Keratinocyte (primary cell): ENCODE data around the gene UBASH3B. TPM values are rescaled to one million over a fixed set of nuclear protein-coding genes. Genes with fewer than 3 reads are reported as not detected.

Experiments used
- DNase-seq: peaks from one replicate; pipeline ENCODE4 v3.0.0-alpha.2; 2011; ENCODE audit warnings: low read depth, missing footprints, low spot score
- FAIRE-seq: peaks from 2 replicates; lab custom pipeline; 2011; peaks lifted over from hg19 to GRCh38; lab: Jason Lieb, UNC
- H2AFZ ChIP-seq: 2 replicates; pipeline ENCODE4 v1.6.0; 2012; ENCODE audit warnings: low read length, control low read depth, inconsistent platforms; ENCODE audit not compliant: control insufficient read depth
- H3K27ac ChIP-seq: 2 replicates; pipeline ENCODE4 v1.5.1; 2011; ENCODE audit warnings: low read length; ENCODE audit not compliant: control insufficient read depth, insufficient read depth
- H3K27me3 ChIP-seq: 3 replicates; pipeline ENCODE4 v1.6.0; 2011; ENCODE audit warnings: low read length; ENCODE audit not compliant: control insufficient read depth, insufficient read depth; ENCODE audit errors: extremely low read depth
- H3K36me3 ChIP-seq, 2 experiments: 2 replicates in 1 of 2; 3 replicates in 1 of 2; pipeline ENCODE4 v1.5.1; 2011; ENCODE audit warnings: low read length in 2 of 2, mild to moderate bottlenecking in 1 of 2; ENCODE audit not compliant: control insufficient read depth in 2 of 2, insufficient read depth in 2 of 2; ENCODE audit errors: extremely low read depth in 1 of 2
- H3K4me1 ChIP-seq: 3 replicates; pipeline ENCODE4 v1.5.1; 2011; ENCODE audit warnings: low read length; ENCODE audit not compliant: control insufficient read depth, insufficient read depth; ENCODE audit errors: extremely low read depth
- H3K4me2 ChIP-seq: 3 replicates; pipeline ENCODE4 v1.6.0; 2011; ENCODE audit warnings: low read depth, low read length; ENCODE audit not compliant: control insufficient read depth, insufficient read depth; ENCODE audit errors: extremely low read depth
- H3K4me3 ChIP-seq, 3 experiments: fragments of 200-600 bp in 1 of 3; sonication (generic) in 1 of 3; 2 replicates in 2 of 3; 3 replicates in 1 of 3; pipeline ENCODE4 v1.5.1; 2011 to 2016; ENCODE audit warnings: low read length in 3 of 3, mild to moderate bottlenecking in 3 of 3, control low read depth in 2 of 3, inconsistent platforms in 1 of 3, low read depth in 1 of 3, mixed read lengths in 1 of 3, mixed run types in 1 of 3, moderate library complexity in 1 of 3; ENCODE audit not compliant: control insufficient read depth in 2 of 3, insufficient read depth in 2 of 3; ENCODE audit errors: extremely low read depth in 1 of 3
- H3K79me2 ChIP-seq: 2 replicates; pipeline ENCODE4 v1.6.0; 2012; ENCODE audit warnings: low read length; ENCODE audit not compliant: control insufficient read depth, insufficient read depth
- H3K9ac ChIP-seq: 3 replicates; pipeline ENCODE4 v1.6.0; 2011; ENCODE audit warnings: low read length; ENCODE audit not compliant: control insufficient read depth, insufficient read depth; ENCODE audit errors: extremely low read depth
- H3K9me1 ChIP-seq: 3 replicates; pipeline ENCODE4 v1.6.0; 2011; ENCODE audit warnings: low read length; ENCODE audit not compliant: control insufficient read depth, insufficient read depth; ENCODE audit errors: extremely low read depth
- H3K9me3 ChIP-seq: 2 replicates; pipeline ENCODE4 v1.5.1; 2012; ENCODE audit warnings: low read depth, low read length; ENCODE audit not compliant: control insufficient read depth
- H4K20me1 ChIP-seq: 3 replicates; pipeline ENCODE4 v1.6.0; 2011; ENCODE audit warnings: low read length; ENCODE audit not compliant: control insufficient read depth, insufficient read depth; ENCODE audit errors: extremely low read depth
- EZH2 ChIP-seq: IDR thresholded peaks from one replicate; pipeline ENCODE4 v1.6.1; 2012; ENCODE audit warnings: inconsistent platforms, mild to moderate bottlenecking, low read length, moderate library complexity
- dilution Hi-C: fragments of 300-500 bp; cut with MboI; formaldehyde crosslinking; loops from one replicate; pipeline ENCODE4 v1.7.0; 2020; ENCODE audit warnings: low sequenced_read_pairs; ENCODE audit not compliant: extremely low pct_ligation_motif_present
- polyA plus RNA-seq, 5 experiments: library from polyadenylated mRNA; depleted of rRNA in 3 of 5; stranded (reverse) in 3 of 5; stranded (forward) in 1 of 5; unstranded in 1 of 5; fragments of >200 nt; gene quantifications; 1 replicate in 1 of 5; 2 replicates in 3 of 5; 3 replicates in 1 of 5; pipeline versions ENCODE4 v1.2.1 to v1.2.3, GENCODE V29; 2011 to 2012; ENCODE audit warnings: missing spikeins in 2 of 5, low read depth in 1 of 5, low replicate concordance in 1 of 5
- TF ChIP-seq, protein P1 (sequence below), 3 experiments: IDR thresholded peaks in 1 of 3; conservative IDR thresholded peaks in 1 of 3; optimal IDR thresholded peaks in 1 of 3; 2 replicates in 2 of 3; 3 replicates in 1 of 3; pipeline versions ENCODE3 to v1.5.1; 2011; ENCODE audit warnings: low read length in 3 of 3, mild to moderate bottlenecking in 3 of 3, moderate library complexity in 2 of 3, control low read depth in 1 of 3, inconsistent platforms in 1 of 3; ENCODE audit not compliant: insufficient read depth in 2 of 3; ENCODE audit errors: extremely low read depth in 1 of 3

UBASH3B gene
- polyA plus RNA-seq, 1 donor (not counting 4 experiments of a cell fraction or from before 2014, with no cell fraction given), result 25.0 TPM

DNA sequence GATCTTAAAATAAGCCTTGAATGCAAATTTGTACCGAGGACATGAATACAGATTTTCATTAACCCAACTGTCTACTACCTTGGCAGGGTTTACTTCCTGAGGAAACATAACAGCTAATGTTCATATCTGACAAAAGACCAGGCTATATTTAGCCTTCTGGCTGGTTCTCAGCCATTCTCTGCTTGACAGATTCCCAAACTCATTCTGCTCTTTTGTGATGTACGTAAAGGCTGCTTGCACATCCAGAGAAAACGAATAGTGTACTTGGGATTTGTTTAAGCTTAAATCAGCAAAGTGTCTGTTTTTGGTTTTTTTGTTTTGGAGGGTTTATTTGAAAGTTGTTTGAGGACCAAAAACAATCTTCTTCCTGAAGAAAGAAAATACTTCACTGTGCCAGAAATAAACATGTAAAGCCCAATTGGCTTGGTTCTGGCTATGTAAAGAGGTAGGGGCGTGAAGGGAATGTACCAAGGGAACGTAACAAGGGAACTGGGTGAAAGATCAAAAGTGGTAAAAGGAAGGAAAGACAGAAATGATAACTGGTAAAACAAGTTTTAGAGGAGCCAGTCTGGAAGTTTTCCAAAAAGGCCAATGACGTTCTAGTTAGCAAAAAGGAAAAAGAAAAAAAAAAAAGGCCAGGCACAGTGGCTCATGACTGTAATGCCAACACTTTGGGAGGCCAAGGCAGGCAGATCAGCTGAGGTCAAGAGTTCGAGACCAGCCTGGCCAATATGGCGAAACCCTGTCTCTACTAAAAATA lies 161.4 kb downstream of the UBASH3B start:
- FAIRE-seq, result peak; percentile 70
- dilution Hi-C loops, result no loop called here
- Histone ChIP-seq H3K4me3 (peak overlapping the region in 1 of 3 experiments; percentile 31), H3K4me2 (peak overlapping the region; percentile 75), H3K9me1 (no peaks in the 10 kb centered on the region), H4K20me1 (no peaks in the 10 kb centered on the region), H3K9ac (peak overlapping the region; percentile 42), H3K79me2 (no peaks in the 10 kb centered on the region), H3K27ac (peak overlapping the region; percentile 83), H3K4me1 (peaks cover 12% of the 10 kb centered on the region), H3K9me3 (no peaks in the 10 kb centered on the region), H2AFZ (no peak overlapping the region), H3K27me3 (no peaks in the 10 kb centered on the region), H3K36me3 (no peaks in the 10 kb centered on the region)
- no peak for DNase-seq
- no peak for TF ChIP-seq EZH2
- TF ChIP-seq, protein P1, sequence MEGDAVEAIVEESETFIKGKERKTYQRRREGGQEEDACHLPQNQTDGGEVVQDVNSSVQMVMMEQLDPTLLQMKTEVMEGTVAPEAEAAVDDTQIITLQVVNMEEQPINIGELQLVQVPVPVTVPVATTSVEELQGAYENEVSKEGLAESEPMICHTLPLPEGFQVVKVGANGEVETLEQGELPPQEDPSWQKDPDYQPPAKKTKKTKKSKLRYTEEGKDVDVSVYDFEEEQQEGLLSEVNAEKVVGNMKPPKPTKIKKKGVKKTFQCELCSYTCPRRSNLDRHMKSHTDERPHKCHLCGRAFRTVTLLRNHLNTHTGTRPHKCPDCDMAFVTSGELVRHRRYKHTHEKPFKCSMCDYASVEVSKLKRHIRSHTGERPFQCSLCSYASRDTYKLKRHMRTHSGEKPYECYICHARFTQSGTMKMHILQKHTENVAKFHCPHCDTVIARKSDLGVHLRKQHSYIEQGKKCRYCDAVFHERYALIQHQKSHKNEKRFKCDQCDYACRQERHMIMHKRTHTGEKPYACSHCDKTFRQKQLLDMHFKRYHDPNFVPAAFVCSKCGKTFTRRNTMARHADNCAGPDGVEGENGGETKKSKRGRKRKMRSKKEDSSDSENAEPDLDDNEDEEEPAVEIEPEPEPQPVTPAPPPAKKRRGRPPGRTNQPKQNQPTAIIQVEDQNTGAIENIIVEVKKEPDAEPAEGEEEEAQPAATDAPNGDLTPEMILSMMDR (optimal IDR thresholded peaks at IDR 0.05 in 1 of 3, IDR thresholded peaks at IDR 0.05 in 1 of 3, conservative IDR thresholded peaks at IDR 0.05 in 1 of 3; ENCODE audit: extremely low read depth in 1 of 3, insufficient read depth in 2 of 3, low read length in 3 of 3), result no peak

DNA sequence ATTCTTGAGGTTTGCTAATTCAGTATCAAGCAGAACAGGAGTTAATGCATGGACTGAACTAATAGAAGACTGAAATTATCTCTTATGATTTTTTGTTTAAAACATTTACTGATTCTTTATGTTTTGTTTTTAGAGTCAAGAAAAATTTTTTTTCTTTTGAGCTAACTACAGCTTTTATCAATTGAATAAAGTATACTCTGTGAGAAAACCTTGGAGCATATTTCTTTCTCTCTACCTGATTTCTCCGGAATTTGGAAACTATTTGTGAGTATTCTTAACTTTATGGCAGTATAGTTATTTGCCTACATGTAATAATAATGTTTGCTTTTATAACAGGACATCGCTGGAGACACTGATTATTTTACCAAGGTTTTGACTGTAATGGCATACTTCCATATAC lies 164.6 kb downstream of the UBASH3B start:
- H3K9ac ChIP-seq, result no peak overlapping the region
- H2AFZ ChIP-seq, result no peak overlapping the region
- TF ChIP-seq, protein P1 (optimal IDR thresholded peaks at IDR 0.05 in 1 of 3, IDR thresholded peaks at IDR 0.05 in 1 of 3, conservative IDR thresholded peaks at IDR 0.05 in 1 of 3; ENCODE audit: extremely low read depth in 1 of 3, insufficient read depth in 2 of 3, low read length in 3 of 3), result no peak
- no peak for TF ChIP-seq EZH2
- H3K9me1 ChIP-seq, result no peaks in the 10 kb centered on the region
- no peak overlapping the region for H3K4me3 ChIP-seq
- dilution Hi-C loops, result no loop called here
- H3K9me3 ChIP-seq, result no peaks in the 10 kb centered on the region
- no peaks in the 10 kb centered on the region for H3K27me3 ChIP-seq
- H3K27ac ChIP-seq, result no peak overlapping the region
- DNase-seq, result no peak
- H3K4me2 ChIP-seq, result no peak overlapping the region
- peaks cover 12% of the 10 kb centered on the region for H3K4me1 ChIP-seq
- FAIRE-seq, result no peak
- no peaks in the 10 kb centered on the region for H4K20me1 ChIP-seq
- H3K36me3 ChIP-seq, result no peaks in the 10 kb centered on the region
- no peaks in the 10 kb centered on the region for H3K79me2 ChIP-seq
